HepG2 (cell line): ENCODE measurements around the gene GRHL1. TPM values are rescaled to one million over a fixed set of nuclear protein-coding genes. Genes with fewer than 3 reads are reported as not detected.

Experiments used
- ATAC-seq: fragments of 200-7000 bp; cut with Tn5 transposase; 3 replicates; pipeline ENCODE4 v1.9.1; 2020; ENCODE audit warnings: mild to moderate bottlenecking, moderate library complexity
- BruUV-seq: library from RNA; stranded (reverse); fragments of 400-500 nt; replicated peaks from 2 replicates; lab custom pipeline; 2021; lab: Mats Ljungman, UMichigan
- CTCF ChIA-PET: fragments of 300-600 bp; formaldehyde crosslinking; extraction: SDS; loops from one replicate; lab custom pipeline; 2021; ENCODE audit warnings: low total read pairs, inconsistent platforms, low intra/inter-chr PET ratio; lab: Yijun Ruan, JAX
- POLR2A ChIA-PET: fragments of 350-600 bp; sonication (Branson Sonifier 250); formaldehyde crosslinking; loops from one replicate; lab custom pipeline; 2020; ENCODE audit warnings: antibody characterized with exemption, inconsistent platforms; lab: Yijun Ruan, JAX
- DNase-seq: peaks from one replicate; pipeline ENCODE4 v3.0.0-alpha.2; 2015; ENCODE audit warnings: low spot score
- FAIRE-seq: peaks from 3 replicates; lab custom pipeline; 2011; peaks lifted over from hg19 to GRCh38; lab: Jason Lieb, UNC
- H2AFZ ChIP-seq: one replicate; pipeline ENCODE4 v1.6.1; 2011; ENCODE audit warnings: low read length, inconsistent platforms
- H3K27ac ChIP-seq: fragments of 300-600 bp; 3 replicates; pipeline ENCODE4 v1.8.0; 2011; ENCODE audit warnings: mixed run types, mild to moderate bottlenecking, mixed read lengths, low read length, inconsistent platforms; ENCODE audit not compliant: insufficient read depth; ENCODE audit errors: extremely low read length
- H3K27me3 ChIP-seq, 2 experiments: fragments of 200-600 bp in 1 of 2; 2 replicates in 1 of 2; 3 replicates in 1 of 2; pipeline versions ENCODE4 v1.6.0 to v1.8.0; 2011; ENCODE audit warnings: low read length in 2 of 2, mild to moderate bottlenecking in 2 of 2, moderate library complexity in 2 of 2, inconsistent platforms in 1 of 2; ENCODE audit not compliant: insufficient read depth in 2 of 2, control insufficient read depth in 1 of 2
- H3K36me3 ChIP-seq, 2 experiments: fragments of 200-600 bp in 1 of 2; replicated peaks in 1 of 2; 2 replicates in 1 of 2; 3 replicates in 1 of 2; pipeline versions ENCODE4 v1.5.1 to v1.8.0; 2011; ENCODE audit warnings: low read length in 2 of 2, inconsistent platforms in 1 of 2; ENCODE audit not compliant: insufficient read depth in 2 of 2, control insufficient read depth in 1 of 2
- H3K4me1 ChIP-seq: 2 replicates; pipeline ENCODE4 v1.5.1; 2012; ENCODE audit warnings: low read length, inconsistent platforms; ENCODE audit not compliant: insufficient read depth
- H3K4me2 ChIP-seq: 2 replicates; pipeline ENCODE4 v1.6.0; 2011; ENCODE audit warnings: low read depth, low read length, inconsistent platforms
- H3K4me3 ChIP-seq, 3 experiments: fragments of 200-600 bp in 1 of 3; sonication (generic), shearing (Covaris generic) in 1 of 3; replicated peaks in 1 of 3; 2 replicates each; pipeline ENCODE4 v1.5.1; 2011 to 2016; ENCODE audit warnings: low read length in 3 of 3, inconsistent platforms in 2 of 3, low read depth in 2 of 3, mild to moderate bottlenecking in 2 of 3, control low read depth in 1 of 3, mixed read lengths in 1 of 3; ENCODE audit not compliant: insufficient read depth in 1 of 3
- H3K79me2 ChIP-seq: one replicate; pipeline ENCODE4 v1.6.1; 2011; ENCODE audit warnings: low read length, inconsistent platforms; ENCODE audit not compliant: insufficient read depth
- H3K9ac ChIP-seq: 2 replicates; pipeline ENCODE4 v1.6.0; 2011; ENCODE audit warnings: mild to moderate bottlenecking, low read depth, low read length, inconsistent platforms; ENCODE audit not compliant: insufficient read depth
- H3K9me3 ChIP-seq: 2 replicates; pipeline ENCODE4 v1.5.1; 2012; ENCODE audit warnings: mild to moderate bottlenecking, low read length
- H4K20me1 ChIP-seq: 2 replicates; pipeline ENCODE4 v1.6.0; 2011; ENCODE audit warnings: inconsistent platforms, mild to moderate bottlenecking, low read length, moderate library complexity; ENCODE audit not compliant: insufficient read depth
- CREB1 ChIP-seq, 2 experiments: fragments of 450-650 bp in 1 of 2; IDR thresholded peaks; 2 replicates each; pipeline ENCODE4 v1.6.1; 2016 to 2017; ENCODE audit warnings: control low read depth in 1 of 2, mild to moderate bottlenecking in 1 of 2, missing compliant biosample characterization in 1 of 2, missing genetic modification characterization in 1 of 2
- DNMT3B ChIP-seq: conservative IDR thresholded peaks from 2 replicates; pipeline ENCODE4 v1.6.1; 2016; ENCODE audit warnings: missing biosample characterization, control low read depth
- KLF6 ChIP-seq: IDR thresholded peaks from 2 replicates; pipeline ENCODE4 v1.8.0; 2016; ENCODE audit warnings: missing biosample characterization, missing genetic modification reagents
- MTF1 ChIP-seq: sonication (generic); formaldehyde crosslinking; IDR thresholded peaks from 2 replicates; pipeline ENCODE4 v1.5.0; 2020; ENCODE audit warnings: missing genetic modification reagents
- PHF21A ChIP-seq: sonication (generic); formaldehyde crosslinking; IDR thresholded peaks from 2 replicates; pipeline ENCODE4 v1.5.0; 2020; ENCODE audit warnings: mild to moderate bottlenecking, missing genetic modification reagents
- TBX3 ChIP-seq: fragments of 450-650 bp; IDR thresholded peaks from 2 replicates; pipeline ENCODE4 v1.6.1; 2017; ENCODE audit warnings: antibody characterized with exemption, mild to moderate bottlenecking, inconsistent platforms, borderline replicate concordance
- TRAFD1 ChIP-seq: sonication (generic); formaldehyde crosslinking; IDR thresholded peaks from 2 replicates; pipeline ENCODE4 v1.5.1; 2020; ENCODE audit warnings: missing genetic modification reagents, mild to moderate bottlenecking, borderline replicate concordance
- ZFP91 ChIP-seq: sonication (generic); formaldehyde crosslinking; IDR thresholded peaks from 2 replicates; pipeline ENCODE4 v1.9.0; 2022; ENCODE audit warnings: missing genetic modification reagents, mild to moderate bottlenecking, borderline replicate concordance
- ZNF570 ChIP-seq: sonication (generic); formaldehyde crosslinking; IDR thresholded peaks from 2 replicates; pipeline ENCODE4 v1.4.0; 2020; ENCODE audit warnings: mild to moderate bottlenecking, missing genetic modification reagents, borderline replicate concordance
- WGBS: methylation state at CpG from one replicate; pipeline ENCODE4 v1.1.6; 2017; ENCODE audit warnings: low lambda C conversion rate; 5-methylcytosine and 5-hydroxymethylcytosine counted together
- in situ Hi-C: cut with HindIII; loops from 2 replicates; pipeline ENCODE4 v1.10.0; 2017; ENCODE audit warnings: low pct_unique_long_range_greater_than_20kb; ENCODE audit not compliant: extremely low pct_ligation_motif_present
- intact Hi-C: fragments of 100-400 bp; cut with micrococcal nuclease; formaldehyde crosslinking; loops from one replicate; pipeline ENCODE4 v1.10.0; 2022; ENCODE audit not compliant: unreplicated experiment
- polyA plus RNA-seq, 8 experiments: library from polyadenylated mRNA; depleted of rRNA in 3 of 8; stranded (reverse) in 7 of 8; unstranded in 1 of 8; fragments of >200 nt; fragmentation: Illumina TruSeq in 4 of 8; extraction: Trizol in 4 of 8; gene quantifications; 2 replicates each; pipeline versions ENCODE4 v1.2.1 to v1.2.3, GENCODE V29; 2011 to 2016; ENCODE audit warnings: low read depth in 4 of 8, missing spikeins in 1 of 8, mixed read lengths in 1 of 8; ENCODE audit not compliant: insufficient read depth in 1 of 8
- total RNA-seq, 5 experiments: library from RNA; depleted of rRNA; stranded (reverse); fragments of >200 nt; fragmentation: Illumina TruSeq; extraction: Trizol; gene quantifications; 2 replicates each; pipeline ENCODE4 v1.2.3, GENCODE V29; 2016; ENCODE audit warnings: low read depth in 1 of 5

The GRHL1 gene
- total and polyA plus RNA-seq, 2 of the 13 experiments (the other 11 are each of a cell fraction or from before 2014, with no cell fraction given) = 9.3 to 12.0 TPM

DNA sequence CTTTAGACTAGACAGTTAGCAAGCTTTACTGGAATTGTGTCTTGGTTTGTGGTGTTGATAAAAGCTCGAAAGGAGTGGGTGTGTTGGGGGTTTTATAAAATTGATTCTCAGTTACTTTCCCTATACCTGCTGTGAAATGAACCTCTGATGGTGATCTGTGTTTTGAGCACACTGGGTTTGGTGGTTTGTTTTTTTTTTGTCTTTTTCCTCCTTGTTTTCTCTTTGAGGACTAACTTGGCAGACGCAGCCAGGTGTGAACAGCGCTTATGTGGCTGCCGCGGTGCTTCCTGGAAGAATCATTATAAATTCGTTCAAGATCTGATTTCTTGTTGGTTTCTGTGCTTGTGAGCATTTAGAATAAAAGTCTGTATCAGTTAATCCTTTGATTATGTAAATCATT lies 28.5 kb downstream of the GRHL1 start:
- intact Hi-C loops (no loop called here), in situ Hi-C loops (no loop called here)
- no peak overlapping the region for H3K27ac ChIP-seq
- no peaks in the 10 kb centered on the region for H3K4me1 ChIP-seq
- H3K9ac ChIP-seq = no peak overlapping the region
- H3K9me3 ChIP-seq = no peaks in the 10 kb centered on the region
- no peak overlapping the region for H3K4me3 ChIP-seq
- ChIA-PET POLR2A (no interaction called here), CTCF (no interaction called here)
- H3K4me2 ChIP-seq = no peak overlapping the region
- peaks cover 6 to 21% of the 10 kb centered on the region in 2 experiments; a peak in 4 of 5 replicates for H3K36me3 ChIP-seq
- no peak for ATAC-seq
- no peaks in the 10 kb centered on the region; the same call in 1 of the 2 replicates for H4K20me1 ChIP-seq
- no peaks in the 10 kb centered on the region for H3K27me3 ChIP-seq
- no peak overlapping the region for H2AFZ ChIP-seq
- 97% methylated on average over 6 of the region's 6 CpGs for WGBS
- no TSS peak for BruUV-seq
- TF ChIP-seq KLF6 (no peak), MTF1 (CRISPR knock-in tag) (no peak), ZNF570 (no peak), DNMT3B (CRISPR knock-in tag) (no peak), TRAFD1 (CRISPR knock-in tag) (no peak), TBX3 (no peak)
- FAIRE-seq = no peak
- DNase-seq = no peak
- H3K79me2 ChIP-seq = no peaks in the 10 kb centered on the region

DNA sequence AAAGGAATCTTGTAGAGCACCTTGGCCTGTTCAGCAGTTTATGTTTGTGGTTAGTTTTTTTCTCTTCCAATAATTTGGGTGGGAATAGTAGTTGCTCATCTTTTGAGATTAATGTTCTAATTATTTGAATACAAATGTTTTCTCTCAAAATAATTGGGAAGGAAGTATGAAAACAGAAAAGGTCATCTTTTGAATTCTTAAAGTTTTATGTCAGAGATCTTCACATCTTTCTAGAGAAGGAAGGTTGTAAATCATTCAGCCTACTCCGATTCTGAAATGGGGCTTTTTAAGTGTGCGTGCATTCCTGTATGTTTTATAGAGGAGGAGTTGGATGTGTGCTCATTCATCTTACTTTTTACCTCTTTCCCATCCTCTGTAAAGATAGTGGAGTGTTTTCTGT lies 29.0 kb downstream of the GRHL1 start:
- no peak for ATAC-seq
- H3K9ac ChIP-seq = no peak overlapping the region
- no peaks in the 10 kb centered on the region for H3K27me3 ChIP-seq
- H2AFZ ChIP-seq = no peak overlapping the region
- TF ChIP-seq PHF21A (CRISPR knock-in tag) (no peak), ZFP91 (no peak), CREB1 (IDR thresholded peaks at IDR 0.05) (no peak), CREB1 (CRISPR knock-in tag; IDR thresholded peaks at IDR 0.05) (no peak)
- TF ChIP-seq, all 625 proteins: peak for 0
- DNase-seq (no peak), FAIRE-seq (no peak)
- no peaks in the 10 kb centered on the region for H3K4me1 ChIP-seq
- CTCF ChIA-PET = no interaction called here
- no peaks in the 10 kb centered on the region for H3K9me3 ChIP-seq
- in situ Hi-C loops = no loop called here
- no peak overlapping the region for H3K4me2 ChIP-seq
- POLR2A ChIA-PET = no interaction called here
- no peaks in the 10 kb centered on the region; the same call in 1 of the 2 replicates for H4K20me1 ChIP-seq
- no TSS peak for BruUV-seq
- intact Hi-C loops = no loop called here
- H3K27ac ChIP-seq = no peak overlapping the region
- no peak overlapping the region for H3K4me3 ChIP-seq
- WGBS = 97% methylated on average over 2 of the region's 2 CpGs
- H3K79me2 ChIP-seq = no peaks in the 10 kb centered on the region
- H3K36me3 ChIP-seq = peaks cover 5 to 17% of the 10 kb centered on the region in 2 experiments; a peak in 3 of 5 replicates
